ENCODE results near the gene OR9G4.

DNA sequence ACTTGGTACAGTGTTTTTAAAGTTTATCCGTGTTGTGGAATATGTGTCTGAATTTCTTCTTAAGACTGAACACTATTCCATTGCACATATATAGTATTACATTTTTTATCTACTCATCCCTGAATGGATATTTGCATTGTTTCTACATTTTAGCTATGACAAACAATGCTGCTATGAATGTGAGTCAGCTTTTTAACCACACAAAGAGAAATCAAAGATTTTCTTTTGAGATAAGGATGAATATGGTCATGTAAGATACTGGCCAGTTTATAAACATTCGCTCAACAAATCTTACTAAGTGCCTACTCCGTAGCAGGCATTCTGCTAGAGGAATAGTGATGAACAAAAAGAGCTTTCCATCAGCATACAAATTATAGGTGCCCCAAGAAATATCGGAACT lies 16.5 kb upstream of the OR9G4 start:
- no peak for TF ChIP-seq GATA3 (IDR thresholded peaks at IDR 0.05; ENCODE audit: low read depth, low read length)
- no peak for TF ChIP-seq GATA2 (IDR thresholded peaks at IDR 0.05; ENCODE audit: low read depth, low read length)

Measured in SH-SY5Y (cell line).